Activated B cell treated with CpG ODN at 0.5 μM for 24 hours (primary cell): ENCODE results near the gene MARCOL. TPM values are rescaled to one million over a fixed set of nuclear protein-coding genes. Genes with fewer than 3 reads are reported as not detected.

ENCODE experiments used
- ATAC-seq: fragments of 200-7000 bp; cut with Tn5 transposase; one replicate; pipeline ENCODE4 v1.10.0; 2021; ENCODE audit warnings: low read depth, mild to moderate bottlenecking, moderate library complexity
- CTCF ChIA-PET: fragments of 350-600 bp; sonication (Branson Sonifier 250); formaldehyde crosslinking; loops from one replicate; lab custom pipeline; 2021; ENCODE audit warnings: antibody characterized with exemption; lab: Charles Lee
- POLR2A ChIA-PET: fragments of 350-600 bp; sonication (Branson Sonifier 250); formaldehyde crosslinking; loops from one replicate; lab custom pipeline; 2021; ENCODE audit warnings: antibody characterized with exemption; lab: Charles Lee
- DNase-seq: peaks from one replicate; pipeline ENCODE4 v3.0.0; 2022
- H3K27ac Mint-ChIP-seq: one replicate; pipeline ENCODE4 v1.8.0; 2020; ENCODE audit warnings: mixed read lengths
- H3K27me3 Mint-ChIP-seq: one replicate; pipeline ENCODE4 v1.8.0; 2021; ENCODE audit warnings: mixed read lengths
- H3K36me3 Mint-ChIP-seq: one replicate; pipeline ENCODE4 v1.8.0; 2021; ENCODE audit warnings: low read depth, mixed read lengths
- H3K4me1 Mint-ChIP-seq: one replicate; pipeline ENCODE4 v1.8.0; 2021; ENCODE audit warnings: mixed read lengths
- H3K4me3 Mint-ChIP-seq: one replicate; pipeline ENCODE4 v1.8.0; 2020; ENCODE audit warnings: mild to moderate bottlenecking, mixed read lengths
- H3K9me3 Mint-ChIP-seq: one replicate; pipeline ENCODE4 v1.8.0; 2020; ENCODE audit warnings: mixed read lengths
- intact Hi-C: fragments of 100-400 bp; cut with micrococcal nuclease; formaldehyde crosslinking; loops from one replicate; pipeline ENCODE4 v1.15.1; 2024
- total RNA-seq: library from RNA; stranded (reverse); gene quantifications from 2 replicates; pipeline ENCODE4 v1.2.3, GENCODE V29; 2022
- TF ChIP-seq, protein P1 (sequence below): fragments of 200-600 bp; IDR thresholded peaks from one replicate; pipeline ENCODE4 v1.8.0; 2022; ENCODE audit warnings: antibody characterized with exemption, mild to moderate bottlenecking

Gene MARCOL
- total RNA-seq, 1 donor from 2014 or later = not detected

DNA sequence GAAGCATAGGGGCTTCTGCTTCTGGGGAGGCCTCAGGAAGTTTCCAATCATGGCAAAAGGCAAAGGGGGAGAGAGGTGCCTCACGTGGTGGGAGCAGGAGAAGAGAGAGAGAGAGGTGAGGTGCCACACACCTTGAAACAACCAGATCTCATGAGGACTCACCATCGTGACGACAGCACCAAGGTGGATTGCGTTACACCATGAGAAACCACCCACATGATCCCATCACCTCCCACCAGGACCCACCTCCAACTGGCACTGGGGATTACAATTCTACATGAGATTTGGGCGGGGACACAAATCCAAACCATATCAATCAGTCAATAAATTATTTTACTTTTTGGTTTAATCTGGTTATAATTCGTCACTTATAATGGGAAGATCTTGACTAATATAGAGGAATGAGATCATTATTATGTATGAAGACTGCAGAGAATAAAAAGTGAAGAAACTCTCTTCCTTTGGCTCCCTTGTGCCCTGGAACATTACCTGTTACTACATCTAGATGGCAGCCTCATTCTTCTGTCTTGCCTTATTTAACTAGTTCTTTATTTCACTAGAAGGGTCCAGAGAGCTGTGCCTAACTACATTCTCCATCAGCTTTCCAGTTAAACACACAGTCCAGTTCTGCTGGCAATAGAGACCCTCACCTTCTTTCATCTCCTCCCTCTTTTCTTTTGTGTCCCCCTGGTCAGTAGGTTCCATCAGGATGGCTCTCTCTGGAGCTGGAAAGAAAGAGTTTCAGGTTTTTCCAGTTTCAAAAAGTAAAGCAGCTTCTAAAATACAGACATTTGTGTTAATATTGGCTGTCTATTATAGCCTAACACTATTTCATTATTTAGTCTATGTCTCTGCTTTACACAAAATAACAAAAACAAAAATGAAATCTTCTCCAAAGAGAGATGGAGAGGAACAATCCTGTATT, 52.2 kb downstream of the MARCOL start:
- intact Hi-C loops = no loop called here
- no peaks in the 10 kb centered on the region for H3K36me3 Mint-ChIP-seq
- DNase-seq = no peak
- no peak for ATAC-seq
- TF ChIP-seq, protein P1, sequence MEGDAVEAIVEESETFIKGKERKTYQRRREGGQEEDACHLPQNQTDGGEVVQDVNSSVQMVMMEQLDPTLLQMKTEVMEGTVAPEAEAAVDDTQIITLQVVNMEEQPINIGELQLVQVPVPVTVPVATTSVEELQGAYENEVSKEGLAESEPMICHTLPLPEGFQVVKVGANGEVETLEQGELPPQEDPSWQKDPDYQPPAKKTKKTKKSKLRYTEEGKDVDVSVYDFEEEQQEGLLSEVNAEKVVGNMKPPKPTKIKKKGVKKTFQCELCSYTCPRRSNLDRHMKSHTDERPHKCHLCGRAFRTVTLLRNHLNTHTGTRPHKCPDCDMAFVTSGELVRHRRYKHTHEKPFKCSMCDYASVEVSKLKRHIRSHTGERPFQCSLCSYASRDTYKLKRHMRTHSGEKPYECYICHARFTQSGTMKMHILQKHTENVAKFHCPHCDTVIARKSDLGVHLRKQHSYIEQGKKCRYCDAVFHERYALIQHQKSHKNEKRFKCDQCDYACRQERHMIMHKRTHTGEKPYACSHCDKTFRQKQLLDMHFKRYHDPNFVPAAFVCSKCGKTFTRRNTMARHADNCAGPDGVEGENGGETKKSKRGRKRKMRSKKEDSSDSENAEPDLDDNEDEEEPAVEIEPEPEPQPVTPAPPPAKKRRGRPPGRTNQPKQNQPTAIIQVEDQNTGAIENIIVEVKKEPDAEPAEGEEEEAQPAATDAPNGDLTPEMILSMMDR = no peak
- H3K4me3 Mint-ChIP-seq = no peak overlapping the region
- no peaks in the 10 kb centered on the region for H3K4me1 Mint-ChIP-seq
- peaks cover 4% of the 10 kb centered on the region for H3K27me3 Mint-ChIP-seq
- ChIA-PET POLR2A (no interaction called here), CTCF (no interaction called here)
- no peaks in the 10 kb centered on the region for H3K9me3 Mint-ChIP-seq
- H3K27ac Mint-ChIP-seq = no peak overlapping the region

Other genes starting within 250 kb of the MARCOL start
- not detected in 2 replicates for gene SPINK5, start 174.5 kb upstream of the MARCOL start, total RNA-seq
- not detected in 2 replicates for gene SPINK14, start 70.0 kb upstream of the MARCOL start, total RNA-seq
- gene SPINK6, start 35.5 kb upstream of the MARCOL start, total RNA-seq = not detected in 2 replicates
- gene SPINK13, start 30.3 kb downstream of the MARCOL start, total RNA-seq = not detected in 2 replicates
- not detected in 2 replicates for gene SPINK7, start 73.9 kb downstream of the MARCOL start, total RNA-seq
- not detected in 2 replicates for gene SPINK9, start 97.0 kb downstream of the MARCOL start, total RNA-seq
- 62.8 and 81.9 TPM in 2 replicates for gene FBXO38, start 145.4 kb downstream of the MARCOL start, total RNA-seq